ENCODE measurements around the gene LUC7L2.

DNA sequence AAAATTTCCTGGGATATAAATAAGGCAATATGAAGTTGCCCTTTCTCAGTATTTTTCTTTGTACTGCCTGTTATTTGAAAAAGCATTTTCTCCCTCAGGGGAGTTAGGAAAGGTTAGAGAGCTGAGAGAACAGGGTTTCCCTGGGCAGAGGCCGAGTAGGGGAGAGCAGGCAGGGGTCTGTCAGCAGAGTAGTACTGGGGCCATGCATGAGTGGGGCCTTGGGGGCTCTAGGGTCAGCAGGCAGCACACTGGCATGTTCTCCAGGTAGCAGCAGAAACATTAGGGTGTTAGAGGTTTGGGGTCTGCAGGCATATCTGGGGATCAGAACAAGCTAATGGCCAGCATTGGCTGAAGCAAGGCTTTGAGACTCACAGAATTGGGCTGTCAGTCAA is 67.3 kb downstream of the LUC7L2 start:
- TF ChIP-seq, protein P1, sequence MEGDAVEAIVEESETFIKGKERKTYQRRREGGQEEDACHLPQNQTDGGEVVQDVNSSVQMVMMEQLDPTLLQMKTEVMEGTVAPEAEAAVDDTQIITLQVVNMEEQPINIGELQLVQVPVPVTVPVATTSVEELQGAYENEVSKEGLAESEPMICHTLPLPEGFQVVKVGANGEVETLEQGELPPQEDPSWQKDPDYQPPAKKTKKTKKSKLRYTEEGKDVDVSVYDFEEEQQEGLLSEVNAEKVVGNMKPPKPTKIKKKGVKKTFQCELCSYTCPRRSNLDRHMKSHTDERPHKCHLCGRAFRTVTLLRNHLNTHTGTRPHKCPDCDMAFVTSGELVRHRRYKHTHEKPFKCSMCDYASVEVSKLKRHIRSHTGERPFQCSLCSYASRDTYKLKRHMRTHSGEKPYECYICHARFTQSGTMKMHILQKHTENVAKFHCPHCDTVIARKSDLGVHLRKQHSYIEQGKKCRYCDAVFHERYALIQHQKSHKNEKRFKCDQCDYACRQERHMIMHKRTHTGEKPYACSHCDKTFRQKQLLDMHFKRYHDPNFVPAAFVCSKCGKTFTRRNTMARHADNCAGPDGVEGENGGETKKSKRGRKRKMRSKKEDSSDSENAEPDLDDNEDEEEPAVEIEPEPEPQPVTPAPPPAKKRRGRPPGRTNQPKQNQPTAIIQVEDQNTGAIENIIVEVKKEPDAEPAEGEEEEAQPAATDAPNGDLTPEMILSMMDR (IDR thresholded peaks at IDR 0.05; ENCODE audit: insufficient read depth, low read length), result no peak
- no peak for TF ChIP-seq GABPA (IDR thresholded peaks at IDR 0.05; ENCODE audit: low read depth)
- TF ChIP-seq, protein P2, sequence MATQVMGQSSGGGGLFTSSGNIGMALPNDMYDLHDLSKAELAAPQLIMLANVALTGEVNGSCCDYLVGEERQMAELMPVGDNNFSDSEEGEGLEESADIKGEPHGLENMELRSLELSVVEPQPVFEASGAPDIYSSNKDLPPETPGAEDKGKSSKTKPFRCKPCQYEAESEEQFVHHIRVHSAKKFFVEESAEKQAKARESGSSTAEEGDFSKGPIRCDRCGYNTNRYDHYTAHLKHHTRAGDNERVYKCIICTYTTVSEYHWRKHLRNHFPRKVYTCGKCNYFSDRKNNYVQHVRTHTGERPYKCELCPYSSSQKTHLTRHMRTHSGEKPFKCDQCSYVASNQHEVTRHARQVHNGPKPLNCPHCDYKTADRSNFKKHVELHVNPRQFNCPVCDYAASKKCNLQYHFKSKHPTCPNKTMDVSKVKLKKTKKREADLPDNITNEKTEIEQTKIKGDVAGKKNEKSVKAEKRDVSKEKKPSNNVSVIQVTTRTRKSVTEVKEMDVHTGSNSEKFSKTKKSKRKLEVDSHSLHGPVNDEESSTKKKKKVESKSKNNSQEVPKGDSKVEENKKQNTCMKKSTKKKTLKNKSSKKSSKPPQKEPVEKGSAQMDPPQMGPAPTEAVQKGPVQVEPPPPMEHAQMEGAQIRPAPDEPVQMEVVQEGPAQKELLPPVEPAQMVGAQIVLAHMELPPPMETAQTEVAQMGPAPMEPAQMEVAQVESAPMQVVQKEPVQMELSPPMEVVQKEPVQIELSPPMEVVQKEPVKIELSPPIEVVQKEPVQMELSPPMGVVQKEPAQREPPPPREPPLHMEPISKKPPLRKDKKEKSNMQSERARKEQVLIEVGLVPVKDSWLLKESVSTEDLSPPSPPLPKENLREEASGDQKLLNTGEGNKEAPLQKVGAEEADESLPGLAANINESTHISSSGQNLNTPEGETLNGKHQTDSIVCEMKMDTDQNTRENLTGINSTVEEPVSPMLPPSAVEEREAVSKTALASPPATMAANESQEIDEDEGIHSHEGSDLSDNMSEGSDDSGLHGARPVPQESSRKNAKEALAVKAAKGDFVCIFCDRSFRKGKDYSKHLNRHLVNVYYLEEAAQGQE (IDR thresholded peaks at IDR 0.05; ENCODE audit: insufficient replicate concordance, low read depth), result no peak
